Embryonic facial prominence (tissue), 1 donor: ENCODE data around the gene H1-8.

Source experiments
- DNase-seq: peaks from one replicate; pipeline ENCODE4 v3.0.0-alpha.2; 2016; ENCODE audit errors: extremely low spot score

Gene H1-8

DNA sequence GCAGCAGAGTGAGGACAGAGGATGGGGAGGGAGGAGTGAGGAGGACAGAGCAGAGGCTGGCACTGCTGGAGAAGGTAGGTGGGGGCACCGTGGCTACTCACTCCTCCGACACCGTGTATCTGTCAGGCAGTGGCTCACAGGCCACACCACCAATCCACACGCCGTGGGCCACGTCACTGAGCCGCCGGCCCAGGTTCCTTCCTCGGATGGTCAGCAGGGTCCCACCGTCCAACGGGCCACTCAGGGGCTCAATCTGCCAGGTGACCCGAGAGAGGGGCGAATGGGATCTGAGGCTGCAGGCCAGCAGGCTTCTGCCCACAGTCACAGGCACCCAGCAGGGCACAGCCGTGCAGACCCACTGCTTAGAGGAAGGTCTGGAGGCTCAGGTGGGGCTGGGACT lies 30.5 kb downstream of the H1-8 start:
- DNase-seq, result no peak

DNA sequence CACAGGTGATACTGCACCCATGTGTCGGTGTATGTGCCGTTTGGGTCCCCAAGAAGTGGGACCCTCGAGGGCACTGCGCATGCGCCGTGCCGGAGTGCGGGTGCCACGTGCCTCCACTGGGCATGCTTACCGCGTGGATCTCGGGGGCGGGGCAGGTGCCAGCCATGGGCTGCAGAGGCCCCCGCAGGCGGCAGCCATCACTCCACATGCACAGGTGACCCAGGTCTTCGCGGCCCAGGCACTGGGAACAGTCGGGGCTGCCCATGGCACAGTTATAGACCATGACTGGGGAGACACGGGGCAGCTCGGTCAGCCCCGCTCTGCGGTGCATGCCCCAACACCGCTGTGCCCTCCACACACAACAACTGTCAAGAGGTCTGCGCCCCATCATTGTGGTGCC lies 31.2 kb downstream of the H1-8 start:
- no peak for DNase-seq

DNA sequence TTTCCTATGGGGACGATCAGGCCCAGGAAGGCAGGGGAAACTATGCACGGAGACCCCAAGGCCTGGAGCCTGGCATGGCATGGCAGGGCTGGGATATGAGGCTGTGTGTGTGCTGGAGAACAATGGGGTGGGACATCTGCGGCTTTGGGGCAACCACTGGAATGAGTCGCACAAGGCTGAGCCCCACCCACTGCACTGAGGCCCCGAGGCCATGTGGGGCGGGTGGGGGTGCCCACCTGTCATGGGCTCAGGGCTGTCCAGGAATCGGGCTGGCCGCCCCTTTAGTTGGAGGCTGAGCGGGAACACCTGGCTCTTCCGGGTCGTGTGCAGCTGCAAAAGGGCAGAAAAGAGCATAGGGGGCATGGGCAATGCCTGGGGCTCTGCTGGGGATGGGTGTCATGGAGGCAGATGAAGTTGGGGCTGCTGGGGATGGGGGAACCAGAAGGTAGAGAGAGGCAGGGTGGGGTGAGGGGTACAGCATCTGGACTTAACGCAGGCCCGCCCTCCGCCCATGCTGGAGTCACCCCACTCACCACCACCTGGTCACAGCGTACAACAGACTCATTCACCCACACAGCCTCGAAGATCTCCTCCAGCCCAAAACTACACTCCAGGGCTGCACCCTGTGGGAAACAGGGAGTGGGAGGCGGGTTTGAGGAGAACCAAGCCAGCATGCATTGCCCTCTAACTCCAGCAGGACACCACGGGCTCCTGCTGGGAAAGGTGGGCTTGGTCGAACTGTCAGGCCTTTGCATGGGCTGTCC lies 32.4 kb downstream of the H1-8 start:
- DNase-seq, result no peak

DNA sequence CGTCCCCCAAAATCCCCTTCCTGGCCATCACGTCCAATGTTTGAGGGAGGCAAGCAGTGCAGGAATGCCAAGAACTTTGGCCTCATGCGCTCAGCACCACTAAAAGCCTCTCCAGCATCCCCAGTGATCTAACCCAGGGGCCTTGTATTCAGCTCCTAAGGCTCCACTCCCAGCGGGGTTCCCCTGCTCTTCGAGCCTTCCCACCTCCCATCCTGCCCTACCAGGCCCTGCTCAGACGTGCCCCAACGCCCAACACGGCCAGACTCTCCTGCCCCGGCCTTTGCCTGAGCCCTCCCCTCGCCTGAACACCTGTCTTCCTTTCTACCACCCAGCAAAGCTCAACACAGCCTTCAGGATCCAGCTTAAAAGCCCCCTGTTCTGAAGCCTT lies 33.0 kb downstream of the H1-8 start:
- DNase-seq, result no peak

DNA sequence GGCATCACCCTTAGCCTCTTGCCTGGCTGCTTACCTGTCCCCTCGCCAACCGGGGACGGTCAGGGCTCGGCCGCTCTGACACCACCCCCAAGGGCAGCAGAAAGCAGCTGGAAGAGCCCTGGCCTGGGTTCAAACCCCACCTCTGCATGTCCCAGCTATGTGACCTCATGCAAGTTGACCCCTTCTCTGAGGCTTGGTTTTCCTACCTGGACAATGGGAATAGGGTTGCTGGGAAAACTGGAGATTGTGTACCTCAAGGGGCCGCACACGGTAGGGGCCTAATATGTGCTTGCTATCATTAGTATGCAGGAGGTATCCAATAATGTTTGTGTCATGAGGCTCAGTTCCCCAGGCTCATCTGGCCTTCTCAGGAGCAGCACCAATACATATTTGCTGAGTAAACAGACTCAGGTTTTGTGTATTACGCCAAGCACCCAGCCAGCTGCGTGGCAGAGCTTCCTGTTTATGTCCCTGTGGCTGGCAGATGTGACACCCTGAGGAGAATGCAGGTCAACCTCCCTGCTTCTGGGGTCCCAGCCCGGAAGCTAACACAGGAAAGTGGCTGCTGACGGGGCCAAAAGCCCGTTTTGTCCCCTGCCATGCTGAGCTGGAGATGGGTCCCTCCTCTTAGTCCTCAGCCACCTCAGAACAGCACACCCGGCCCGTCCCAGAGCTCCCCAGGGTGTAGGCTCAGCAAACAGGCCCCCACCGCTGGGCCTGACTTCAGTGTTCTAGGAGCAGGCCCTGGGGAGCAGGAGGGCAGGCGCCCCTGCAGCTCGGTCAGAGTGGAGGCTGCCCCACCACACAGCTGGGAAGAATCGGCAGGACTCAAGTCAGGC lies 33.8 kb downstream of the H1-8 start:
- no peak for DNase-seq

DNA sequence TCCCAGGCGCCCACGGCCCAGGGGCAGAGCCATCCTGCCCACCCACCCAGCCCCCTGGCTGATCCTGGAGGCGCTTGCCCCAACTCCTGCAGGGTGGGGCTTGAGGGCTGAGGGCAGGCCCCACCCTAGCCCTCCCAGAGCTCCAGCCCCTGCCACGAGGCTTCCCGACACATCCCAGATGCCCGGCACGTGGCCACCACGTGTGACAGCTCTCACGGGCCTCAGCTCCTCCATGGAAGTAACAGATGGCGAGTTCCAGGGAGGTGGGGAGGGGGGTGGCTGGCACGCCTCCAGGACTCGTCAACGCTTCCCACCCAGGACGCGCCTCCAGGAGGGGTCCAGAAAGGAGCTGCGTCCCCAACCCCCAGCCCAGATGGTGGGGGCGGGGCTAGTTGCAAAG lies 34.4 kb downstream of the H1-8 start:
- no peak for DNase-seq

DNA sequence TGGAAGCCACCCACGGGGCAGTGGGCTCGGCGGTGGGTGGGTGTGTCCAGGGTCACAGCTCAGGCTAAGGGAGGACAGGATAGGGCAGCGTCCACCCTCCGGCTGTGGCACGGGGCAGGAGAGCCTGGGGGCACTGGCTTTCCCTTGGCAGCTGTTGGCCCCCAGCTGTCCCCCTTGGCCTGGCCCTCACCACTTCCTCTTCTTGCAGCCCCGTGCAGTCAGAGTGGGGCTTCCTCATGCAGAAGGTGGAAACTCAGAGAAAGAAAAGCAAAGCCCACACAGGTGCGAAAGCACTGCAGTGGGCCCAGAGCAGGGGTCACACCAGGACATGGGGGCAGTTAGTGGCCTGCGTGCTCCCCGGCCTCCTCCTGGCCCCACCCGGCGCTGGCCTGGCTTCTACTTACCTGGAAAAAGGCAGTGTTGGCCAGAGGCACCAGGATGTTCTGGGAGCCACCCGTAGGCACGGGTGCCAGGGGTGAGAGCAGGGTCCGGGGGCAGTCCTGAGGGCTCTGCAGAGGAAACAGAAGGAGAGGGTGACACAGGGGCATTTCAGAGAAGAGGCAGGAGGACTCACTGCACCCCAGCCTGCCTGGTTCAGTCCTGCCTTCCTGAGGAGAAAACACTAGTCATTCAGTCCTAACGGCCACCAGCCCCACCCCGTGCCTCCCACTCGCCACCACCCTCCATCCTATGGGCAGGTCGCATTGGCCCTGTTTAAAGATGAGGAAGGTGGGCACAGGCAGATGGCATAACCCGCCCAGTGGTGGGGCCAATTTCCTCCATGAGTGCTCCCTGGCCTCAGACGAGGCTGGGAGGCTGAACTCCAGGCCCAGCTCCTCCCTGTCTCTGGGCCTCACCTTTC lies 35.2 kb downstream of the H1-8 start:
- DNase-seq, result no peak

DNA sequence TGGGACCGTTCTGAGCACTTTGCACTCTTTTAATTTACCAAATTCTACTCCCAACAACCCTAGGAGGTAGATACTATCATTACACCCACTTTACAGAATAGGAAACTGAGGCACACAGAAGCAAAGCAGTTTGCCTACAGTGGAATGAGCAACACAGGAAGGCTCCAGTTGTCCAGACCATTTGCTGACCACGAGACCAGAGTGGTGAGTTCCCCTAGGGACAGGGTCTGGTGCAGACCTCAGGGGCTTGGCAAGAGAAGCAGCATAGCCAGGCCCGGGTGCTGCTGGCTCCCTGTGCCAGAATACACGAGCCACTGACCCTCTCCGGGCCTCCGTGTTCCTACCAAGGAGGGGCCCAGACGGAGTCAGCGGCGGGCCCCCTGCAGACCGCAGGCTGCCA lies 37.0 kb downstream of the H1-8 start:
- DNase-seq, result no peak

DNA sequence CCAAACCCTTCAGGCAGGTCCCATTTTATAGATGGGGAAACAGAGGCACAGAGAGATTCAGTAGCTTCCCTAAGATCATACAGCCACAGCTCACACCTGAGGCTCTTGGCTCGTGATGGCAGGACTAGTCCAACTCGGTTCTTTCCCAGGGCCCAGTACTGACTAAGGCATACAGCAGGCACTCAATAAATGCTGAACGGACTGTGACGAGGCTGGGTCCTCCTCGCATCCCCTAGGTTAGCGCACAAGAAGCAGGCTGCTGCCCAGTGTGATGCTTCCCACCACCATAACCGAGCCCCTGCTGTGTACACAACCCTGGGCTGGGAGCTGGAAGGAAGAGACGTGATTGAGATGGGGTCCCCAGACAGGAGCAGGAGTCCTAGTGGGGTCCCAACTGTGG lies 38.6 kb downstream of the H1-8 start:
- no peak for DNase-seq

DNA sequence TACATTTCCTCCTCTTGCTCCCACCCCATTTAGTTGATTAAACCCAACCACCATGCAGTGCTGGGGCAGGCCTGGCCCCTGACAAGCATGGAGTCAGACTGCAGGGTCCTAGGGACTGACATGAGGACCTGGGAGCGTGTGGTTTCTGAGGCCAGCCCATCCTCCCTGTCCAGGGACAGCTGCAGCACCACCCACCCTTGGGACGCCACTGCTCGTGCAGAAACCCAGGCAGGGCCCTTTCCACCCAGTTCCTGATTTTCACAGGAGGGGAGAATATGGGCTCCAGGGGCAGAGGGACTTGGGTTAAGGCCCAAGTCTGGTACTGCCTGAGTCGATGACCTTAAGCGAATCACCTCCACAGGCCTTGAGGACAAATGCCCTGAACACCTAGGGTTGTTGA lies 39.8 kb downstream of the H1-8 start:
- DNase-seq, result no peak

DNA sequence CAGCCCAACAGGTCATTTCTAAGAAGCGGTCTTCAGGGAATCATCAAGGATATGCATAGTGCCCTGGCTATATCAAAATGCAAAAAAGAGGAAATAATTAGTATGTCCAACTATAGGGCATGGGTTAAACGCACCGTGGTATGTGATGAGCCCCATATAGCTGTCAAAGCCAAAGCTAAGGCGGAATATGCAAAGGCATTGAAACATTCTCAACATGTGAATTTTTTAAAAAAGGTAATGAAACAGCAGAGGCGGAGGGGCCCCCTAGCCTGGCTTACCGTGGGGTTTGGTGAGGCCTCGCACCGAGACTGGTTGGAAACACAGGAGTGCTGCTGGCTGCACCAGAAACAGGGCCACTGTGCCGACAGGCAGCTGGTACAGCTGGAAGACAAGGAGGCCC lies 40.3 kb downstream of the H1-8 start:
- no peak for DNase-seq

DNA sequence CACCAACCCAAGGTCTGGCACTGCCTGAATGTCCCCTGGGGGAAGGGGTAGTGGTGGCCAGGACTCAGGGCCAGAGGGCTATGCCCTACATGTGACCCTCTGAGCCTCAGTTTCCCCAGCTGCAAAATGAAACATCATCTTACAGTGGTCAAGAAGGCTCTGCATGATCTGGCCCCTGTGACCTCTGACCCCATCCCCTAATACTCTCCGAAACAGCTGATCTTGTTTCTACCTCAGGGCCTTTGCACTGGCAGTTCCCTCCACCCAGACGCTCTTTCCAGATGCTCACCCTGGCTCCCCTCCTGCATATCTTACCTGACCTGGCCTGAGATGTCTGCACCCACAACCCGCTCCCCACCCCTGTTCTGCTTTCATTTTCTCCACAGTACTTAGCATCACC lies 41.7 kb downstream of the H1-8 start:
- DNase-seq, result no peak

DNA sequence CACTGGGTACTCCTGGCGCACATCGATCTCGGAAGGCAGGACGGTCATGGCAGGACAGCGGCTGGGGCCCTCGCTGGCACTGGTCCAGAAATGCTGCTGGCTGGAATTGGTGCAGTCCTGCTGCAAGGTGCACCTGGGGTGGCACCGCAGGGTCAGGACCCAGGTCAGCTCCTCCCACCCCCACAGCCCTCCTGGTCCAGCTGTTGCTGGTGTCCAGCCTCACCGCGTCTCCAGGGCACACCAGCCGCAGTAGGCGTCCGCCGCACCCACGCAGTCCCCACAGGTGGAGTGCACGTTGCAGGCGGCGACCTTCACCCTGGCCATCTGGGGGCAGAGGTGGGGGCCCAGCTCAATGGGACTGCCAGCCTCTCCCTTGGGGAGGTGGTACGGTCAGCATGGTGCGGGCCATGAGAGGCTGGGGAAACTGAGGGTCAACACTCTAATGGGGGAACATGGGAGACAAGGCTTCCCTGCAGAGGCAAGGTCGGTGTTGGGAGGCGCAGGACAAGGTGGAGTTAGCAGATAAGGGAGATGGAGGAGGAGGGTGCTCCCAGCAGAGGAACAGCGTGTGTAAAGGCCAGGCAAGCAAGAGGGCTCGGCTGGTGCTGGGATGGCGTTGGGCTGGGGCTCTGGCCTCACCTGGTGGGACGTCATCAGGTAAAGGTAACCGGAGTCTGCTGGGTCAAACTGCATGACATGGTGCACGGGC lies 43.1 kb downstream of the H1-8 start:
- no peak for DNase-seq

DNA sequence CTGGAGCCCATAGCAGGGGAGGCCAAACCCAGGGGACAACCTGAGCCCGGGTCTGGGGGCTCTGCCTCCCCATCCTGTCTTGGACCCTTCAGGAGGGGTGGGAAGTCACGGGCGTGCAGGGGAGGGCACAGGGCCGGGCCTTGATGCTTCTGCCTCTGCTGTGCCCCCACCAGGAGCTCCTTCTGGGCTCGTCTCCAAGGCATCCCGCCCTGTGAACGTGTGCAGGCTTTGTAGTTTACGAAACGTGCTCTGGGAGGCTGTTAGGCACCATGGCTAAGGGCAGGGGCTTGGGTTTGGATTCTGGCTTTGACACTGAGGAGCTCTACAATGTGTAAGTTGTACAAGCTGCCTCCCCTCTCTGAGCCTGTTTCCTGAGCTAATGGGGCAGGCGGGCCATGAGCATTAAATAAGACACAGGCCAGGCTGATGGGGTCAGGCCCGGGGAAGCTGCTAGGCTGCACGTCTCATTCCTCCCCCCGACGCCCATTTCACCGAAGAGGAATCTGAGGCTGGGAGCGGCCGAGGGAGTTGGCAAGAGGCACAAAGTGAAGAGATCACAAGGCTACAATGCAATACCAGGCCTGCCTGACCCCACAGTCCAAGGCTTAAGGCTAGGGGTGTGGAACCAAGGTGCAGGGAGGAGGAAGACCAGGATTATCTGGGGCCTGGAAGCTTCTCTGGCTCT lies 43.9 kb downstream of the H1-8 start:
- DNase-seq, result no peak

DNA sequence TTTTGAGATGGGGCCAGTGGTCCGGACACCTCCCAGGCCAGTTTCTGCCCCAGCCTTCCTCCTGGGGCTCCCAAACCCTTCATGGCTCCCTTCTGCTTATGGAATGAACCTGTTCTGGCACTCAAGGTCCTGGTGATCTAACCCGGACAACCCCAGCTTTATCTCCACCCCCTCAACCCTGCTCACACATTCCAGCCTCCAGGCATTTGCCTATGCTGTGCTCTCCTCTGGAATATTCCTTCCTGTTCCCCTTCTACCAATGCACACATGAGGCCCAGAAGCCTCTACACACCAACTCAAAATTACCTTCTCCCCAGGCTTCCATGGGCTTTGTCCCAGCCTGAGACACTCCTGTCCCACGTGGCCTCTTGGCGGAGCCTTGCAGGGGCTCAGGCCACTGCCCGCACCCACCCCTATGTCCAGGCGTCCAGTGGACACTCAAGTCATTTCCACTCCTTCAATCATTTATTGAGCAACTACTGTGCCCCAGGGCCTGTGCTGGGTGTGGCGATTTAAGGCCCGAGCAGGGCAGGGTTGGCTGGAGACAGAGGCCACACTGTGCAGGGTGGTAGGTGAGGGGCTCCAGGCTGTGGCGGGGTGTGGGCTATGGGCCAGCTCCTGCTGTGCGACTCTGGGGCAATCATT lies 44.7 kb downstream of the H1-8 start:
- no peak for DNase-seq

DNA sequence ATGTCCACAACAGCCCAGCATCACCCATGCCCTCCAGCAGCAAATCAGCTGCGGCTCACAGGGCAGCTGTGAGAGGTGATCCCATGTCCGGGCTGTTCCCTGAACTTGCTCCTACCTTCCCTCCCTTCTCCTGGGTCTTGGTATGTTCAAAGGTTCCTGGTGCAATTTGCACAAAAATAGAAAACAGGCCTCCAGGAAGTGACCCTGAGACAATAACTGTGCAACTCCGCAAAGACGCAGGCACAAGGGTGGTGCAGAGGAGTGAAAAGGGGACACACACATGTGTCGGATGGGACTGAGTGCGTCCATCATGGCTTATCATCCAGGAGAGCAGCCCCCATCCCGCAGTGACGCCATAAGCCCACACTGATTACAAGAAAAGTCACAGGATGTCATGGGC lies 47.2 kb downstream of the H1-8 start:
- DNase-seq, result no peak

DNA sequence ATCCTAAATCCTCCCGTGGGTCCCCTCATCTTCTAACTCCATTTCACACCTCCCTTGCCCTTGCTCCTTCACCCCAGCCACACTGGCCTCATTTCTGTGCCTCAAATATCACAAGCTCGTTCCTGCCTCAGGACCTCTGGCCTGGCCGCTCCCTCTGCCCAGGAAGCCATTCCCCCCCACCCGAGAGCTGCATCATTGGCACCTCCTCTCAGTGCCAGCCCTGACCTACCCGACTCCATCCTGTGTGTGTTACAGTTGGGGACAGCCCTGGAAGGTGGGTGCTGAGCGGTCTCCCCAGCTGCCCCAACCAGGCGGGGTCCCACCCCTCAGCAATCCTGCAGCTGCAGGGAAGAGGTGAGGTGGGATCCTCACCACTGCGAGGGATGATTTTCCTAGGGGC lies 49.0 kb downstream of the H1-8 start:
- DNase-seq, result no peak

DNA sequence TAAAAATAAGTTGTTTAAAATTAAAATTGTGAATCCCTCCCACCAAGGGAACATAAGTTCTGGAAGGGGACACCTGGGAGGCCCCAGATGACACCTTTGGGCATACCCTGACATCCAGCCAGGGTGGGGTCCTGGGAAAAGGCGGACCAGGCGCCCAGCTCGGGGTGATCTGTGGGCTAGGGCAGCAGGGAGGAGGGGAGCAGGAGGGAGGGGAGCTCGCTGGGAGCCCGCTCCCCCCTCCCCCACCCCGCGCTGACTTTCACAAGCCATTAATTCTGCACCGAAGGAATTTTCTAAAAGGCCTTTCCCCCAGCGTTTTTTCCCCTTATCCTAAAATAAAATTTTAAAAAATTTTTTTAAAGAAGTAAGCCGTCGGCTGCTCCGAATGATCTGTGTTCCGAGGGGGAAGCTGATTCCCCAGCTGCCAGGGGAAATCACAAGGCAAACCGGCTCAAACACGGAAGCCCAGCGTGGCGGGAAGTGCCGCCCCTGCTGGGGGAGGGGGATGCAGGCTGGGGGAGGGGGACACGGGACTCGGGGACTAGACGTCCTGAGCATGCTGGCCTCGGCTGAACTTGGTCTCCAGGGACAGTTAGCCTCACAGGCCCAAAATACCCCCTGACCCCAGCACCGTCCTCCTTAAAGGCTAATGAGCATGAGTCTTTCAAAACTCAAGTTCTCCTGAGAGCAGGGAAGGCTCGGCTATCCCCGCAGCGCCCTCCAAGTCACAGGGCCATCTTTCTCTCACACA lies 49.6 kb downstream of the H1-8 start:
- no peak for DNase-seq

DNA sequence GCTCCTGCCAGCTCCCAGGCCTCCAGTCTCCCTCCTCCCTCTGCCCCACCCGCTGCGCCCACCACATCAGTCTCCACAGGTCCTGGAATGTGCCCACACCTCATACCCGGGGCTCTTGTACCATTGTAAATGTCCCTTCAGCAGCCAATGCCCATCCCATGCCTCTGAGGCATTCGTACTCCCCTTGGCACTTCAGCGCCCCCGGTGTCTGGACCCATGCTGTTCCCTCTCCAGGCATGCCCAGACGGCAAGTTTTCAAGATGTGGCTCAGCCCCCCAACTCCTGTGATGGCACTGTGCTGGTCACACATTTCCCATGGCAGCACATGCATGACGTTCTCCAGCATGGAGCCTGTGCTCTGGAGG lies 50.2 kb downstream of the H1-8 start:
- no peak for DNase-seq
